Prostate gland (tissue), 2 donors: ENCODE data around the gene STOX2. TPM values are rescaled to one million over a fixed set of nuclear protein-coding genes. Genes with fewer than 3 reads are reported as not detected.

Experiments
- DNase-seq: peaks from one replicate; pipeline ENCODE4 v3.0.0-alpha.2; 2019; ENCODE audit warnings: low spot score
- H3K27ac ChIP-seq, 2 donors: fragments of 200-600 bp; sonication (generic); 2 replicates each; pipeline ENCODE4 v1.5.1; 2017 to 2019
- H3K27me3 ChIP-seq: fragments of 200-600 bp; sonication (generic); replicated peaks from 2 replicates; pipeline ENCODE4 v1.5.1; 2019; ENCODE audit not compliant: insufficient read depth
- H3K36me3 ChIP-seq, 2 donors: fragments of 200-600 bp; sonication (generic); 1 replicate in 1 of 2; 2 replicates in 1 of 2; pipeline versions ENCODE4 v1.5.1 to v1.8.1; 2017 to 2019
- H3K4me1 ChIP-seq: fragments of 200-600 bp; sonication (generic); replicated peaks from 2 replicates; pipeline ENCODE4 v1.5.1; 2019
- H3K4me3 ChIP-seq, 2 donors: fragments of 200-600 bp; sonication (generic); 2 replicates each; pipeline ENCODE4 v1.5.1; 2017 to 2019
- H3K9me3 ChIP-seq: fragments of 200-600 bp; sonication (generic); 2 replicates; pipeline ENCODE4 v1.5.1; 2017
- CTCF ChIP-seq, 4 experiments: fragments of 200-600 bp in 2 of 4; fragments of 450-650 bp in 2 of 4; sonication (generic) in 2 of 4; IDR thresholded peaks; 1 replicate in 3 of 4; 2 replicates in 1 of 4; pipeline ENCODE4 v1.5.1; 2016 to 2019; ENCODE audit warnings: antibody characterized with exemption in 4 of 4, mild to moderate bottlenecking in 2 of 4, moderate library complexity in 2 of 4
- POLR2A ChIP-seq: fragments of 450-650 bp; IDR thresholded peaks from one replicate; pipeline ENCODE4 v1.6.1; 2016; ENCODE audit warnings: antibody characterized with exemption, mild to moderate bottlenecking
- POLR2AphosphoS5 ChIP-seq: sonication (generic); formaldehyde crosslinking; IDR thresholded peaks from one replicate; pipeline ENCODE4 v1.6.1; 2017; ENCODE audit warnings: antibody characterized with exemption
- WGBS: methylation state at CpG from one replicate; pipeline ENCODE4 v1.1.5; 2018; 5-methylcytosine and 5-hydroxymethylcytosine counted together
- intact Hi-C: fragments of 100-400 bp; cut with DNase I; formaldehyde crosslinking; loops from one replicate; pipeline ENCODE4 v1.14.2; 2022
- total RNA-seq, 2 donors: library from RNA; depleted of rRNA; stranded (reverse); fragments of >200 nt; gene quantifications; one replicate each; pipeline ENCODE4 v1.1.0, GENCODE V29; 2016

The STOX2 gene
- total RNA-seq, 2 donors from 2014 or later, result 12.9 to 14.9 TPM

GRCh38 chr4:183888564-183888963 is 16.5 kb upstream of the STOX2 start:
- intact Hi-C loops, result no loop called here
- no peak for TF ChIP-seq POLR2AphosphoS5
- no peaks in the 10 kb centered on the region for H3K4me1 ChIP-seq
- no peak overlapping the region for H3K27ac ChIP-seq
- H3K4me3 ChIP-seq, result no peak overlapping the region
- H3K9me3 ChIP-seq, result no peaks in the 10 kb centered on the region
- no peaks in the 10 kb centered on the region for H3K36me3 ChIP-seq
- 46% methylated on average over 5 of the region's 5 CpGs for WGBS
- no peak for DNase-seq
- H3K27me3 ChIP-seq, result no peaks in the 10 kb centered on the region

- no peak for DNase-seq
- WGBS, result 69% methylated on average over 5 of the region's 5 CpGs
- no peak overlapping the region for H3K27ac ChIP-seq
- no peaks in the 10 kb centered on the region for H3K4me1 ChIP-seq
- intact Hi-C loops, result no loop called here
- no peaks in the 10 kb centered on the region for H3K27me3 ChIP-seq
- no peak overlapping the region for H3K4me3 ChIP-seq
- no peaks in the 10 kb centered on the region for H3K36me3 ChIP-seq
- TF ChIP-seq CTCF (IDR thresholded peaks at IDR 0.05), result no peak
- no peak for TF ChIP-seq POLR2A
- no peak for TF ChIP-seq POLR2AphosphoS5
- H3K9me3 ChIP-seq, result no peaks in the 10 kb centered on the region
Observed at GRCh38 chr4:183889190-183889589, 15.9 kb upstream of the STOX2 start.

- TF ChIP-seq CTCF (IDR thresholded peaks at IDR 0.05) (no peak), POLR2A (no peak), POLR2AphosphoS5 (no peak)
- WGBS, result 86% methylated on average over 3 of the region's 3 CpGs
- Histone ChIP-seq H3K27ac (no peak overlapping the region), H3K4me3 (no peak overlapping the region), H3K9me3 (no peaks in the 10 kb centered on the region), H3K36me3 (no peaks in the 10 kb centered on the region), H3K27me3 (no peaks in the 10 kb centered on the region), H3K4me1 (no peaks in the 10 kb centered on the region)
- intact Hi-C loops, result no loop called here
- DNase-seq, result no peak
Observed at GRCh38 chr4:183897193-183897592, 7.9 kb upstream of the STOX2 start.

- WGBS, result 90% methylated on average over 5 of the region's 5 CpGs
- intact Hi-C loops, result no loop called here
Observed at GRCh38 chr4:183898456-183898855, 6.7 kb upstream of the STOX2 start.

GRCh38 chr4:183903021-183903760 is 1.9 kb upstream of the STOX2 start:
- no peak overlapping the region for H3K4me3 ChIP-seq
- intact Hi-C loops, result loop anchor here (10.0 kb wide), 1 partner anchor 262 kb away; no protein-coding TSS in a partner anchor
- H3K36me3 ChIP-seq, result no peaks in the 10 kb centered on the region
- H3K4me1 ChIP-seq, result no peaks in the 10 kb centered on the region
- no peak overlapping the region for H3K27ac ChIP-seq
- DNase-seq, result no peak
- TF ChIP-seq CTCF (IDR thresholded peaks at IDR 0.05) (no peak), POLR2A (no peak), POLR2AphosphoS5 (no peak)
- no peaks in the 10 kb centered on the region for H3K27me3 ChIP-seq
- H3K9me3 ChIP-seq, result no peaks in the 10 kb centered on the region
- WGBS, result 70% methylated on average over 6 of the region's 6 CpGs

More at GRCh38 chr4:183898456-183898855, 6.7 kb upstream of the STOX2 start:
- Histone ChIP-seq H3K27me3 (no peaks in the 10 kb centered on the region), H3K36me3 (no peaks in the 10 kb centered on the region), H3K9me3 (no peaks in the 10 kb centered on the region), H3K27ac (no peak overlapping the region), H3K4me3 (no peak overlapping the region), H3K4me1 (no peaks in the 10 kb centered on the region)
- TF ChIP-seq POLR2A (no peak), POLR2AphosphoS5 (no peak), CTCF (IDR thresholded peaks at IDR 0.05) (no peak)
- DNase-seq, result no peak
